Keratinocyte (primary cell): ENCODE results near the gene HOMER3. TPM values are rescaled to one million over a fixed set of nuclear protein-coding genes. Genes with fewer than 3 reads are reported as not detected.

Source experiments
- DNase-seq: peaks from one replicate; pipeline ENCODE4 v3.0.0-alpha.2; 2011; ENCODE audit warnings: low read depth, missing footprints, low spot score
- FAIRE-seq: peaks from 2 replicates; lab custom pipeline; 2011; peaks lifted over from hg19 to GRCh38; lab: Jason Lieb, UNC
- H2AFZ ChIP-seq: 2 replicates; pipeline ENCODE4 v1.6.0; 2012; ENCODE audit warnings: low read length, control low read depth, inconsistent platforms; ENCODE audit not compliant: control insufficient read depth
- H3K27ac ChIP-seq: 2 replicates; pipeline ENCODE4 v1.5.1; 2011; ENCODE audit warnings: low read length; ENCODE audit not compliant: control insufficient read depth, insufficient read depth
- H3K27me3 ChIP-seq: 3 replicates; pipeline ENCODE4 v1.6.0; 2011; ENCODE audit warnings: low read length; ENCODE audit not compliant: control insufficient read depth, insufficient read depth; ENCODE audit errors: extremely low read depth
- H3K36me3 ChIP-seq, 2 experiments: 2 replicates in 1 of 2; 3 replicates in 1 of 2; pipeline ENCODE4 v1.5.1; 2011; ENCODE audit warnings: low read length in 2 of 2, mild to moderate bottlenecking in 1 of 2; ENCODE audit not compliant: control insufficient read depth in 2 of 2, insufficient read depth in 2 of 2; ENCODE audit errors: extremely low read depth in 1 of 2
- H3K4me1 ChIP-seq: 3 replicates; pipeline ENCODE4 v1.5.1; 2011; ENCODE audit warnings: low read length; ENCODE audit not compliant: control insufficient read depth, insufficient read depth; ENCODE audit errors: extremely low read depth
- H3K4me2 ChIP-seq: 3 replicates; pipeline ENCODE4 v1.6.0; 2011; ENCODE audit warnings: low read depth, low read length; ENCODE audit not compliant: control insufficient read depth, insufficient read depth; ENCODE audit errors: extremely low read depth
- H3K4me3 ChIP-seq, 3 experiments: fragments of 200-600 bp in 1 of 3; sonication (generic) in 1 of 3; 2 replicates in 2 of 3; 3 replicates in 1 of 3; pipeline ENCODE4 v1.5.1; 2011 to 2016; ENCODE audit warnings: low read length in 3 of 3, mild to moderate bottlenecking in 3 of 3, control low read depth in 2 of 3, inconsistent platforms in 1 of 3, low read depth in 1 of 3, mixed read lengths in 1 of 3, mixed run types in 1 of 3, moderate library complexity in 1 of 3; ENCODE audit not compliant: control insufficient read depth in 2 of 3, insufficient read depth in 2 of 3; ENCODE audit errors: extremely low read depth in 1 of 3
- H3K79me2 ChIP-seq: 2 replicates; pipeline ENCODE4 v1.6.0; 2012; ENCODE audit warnings: low read length; ENCODE audit not compliant: control insufficient read depth, insufficient read depth
- H3K9ac ChIP-seq: 3 replicates; pipeline ENCODE4 v1.6.0; 2011; ENCODE audit warnings: low read length; ENCODE audit not compliant: control insufficient read depth, insufficient read depth; ENCODE audit errors: extremely low read depth
- H3K9me1 ChIP-seq: 3 replicates; pipeline ENCODE4 v1.6.0; 2011; ENCODE audit warnings: low read length; ENCODE audit not compliant: control insufficient read depth, insufficient read depth; ENCODE audit errors: extremely low read depth
- H3K9me3 ChIP-seq: 2 replicates; pipeline ENCODE4 v1.5.1; 2012; ENCODE audit warnings: low read depth, low read length; ENCODE audit not compliant: control insufficient read depth
- H4K20me1 ChIP-seq: 3 replicates; pipeline ENCODE4 v1.6.0; 2011; ENCODE audit warnings: low read length; ENCODE audit not compliant: control insufficient read depth, insufficient read depth; ENCODE audit errors: extremely low read depth
- EZH2 ChIP-seq: IDR thresholded peaks from one replicate; pipeline ENCODE4 v1.6.1; 2012; ENCODE audit warnings: inconsistent platforms, mild to moderate bottlenecking, low read length, moderate library complexity
- dilution Hi-C: fragments of 300-500 bp; cut with MboI; formaldehyde crosslinking; loops from one replicate; pipeline ENCODE4 v1.7.0; 2020; ENCODE audit warnings: low sequenced_read_pairs; ENCODE audit not compliant: extremely low pct_ligation_motif_present
- polyA plus RNA-seq, 5 experiments: library from polyadenylated mRNA; depleted of rRNA in 3 of 5; stranded (reverse) in 3 of 5; stranded (forward) in 1 of 5; unstranded in 1 of 5; fragments of >200 nt; gene quantifications; 1 replicate in 1 of 5; 2 replicates in 3 of 5; 3 replicates in 1 of 5; pipeline versions ENCODE4 v1.2.1 to v1.2.3, GENCODE V29; 2011 to 2012; ENCODE audit warnings: missing spikeins in 2 of 5, low read depth in 1 of 5, low replicate concordance in 1 of 5
- TF ChIP-seq, protein P1 (sequence below), 3 experiments: IDR thresholded peaks in 1 of 3; conservative IDR thresholded peaks in 1 of 3; optimal IDR thresholded peaks in 1 of 3; 2 replicates in 2 of 3; 3 replicates in 1 of 3; pipeline versions ENCODE3 to v1.5.1; 2011; ENCODE audit warnings: low read length in 3 of 3, mild to moderate bottlenecking in 3 of 3, moderate library complexity in 2 of 3, control low read depth in 1 of 3, inconsistent platforms in 1 of 3; ENCODE audit not compliant: insufficient read depth in 2 of 3; ENCODE audit errors: extremely low read depth in 1 of 3

Gene HOMER3
- polyA plus RNA-seq, 1 donor (not counting 4 experiments of a cell fraction or from before 2014, with no cell fraction given), result 119 TPM

DNA sequence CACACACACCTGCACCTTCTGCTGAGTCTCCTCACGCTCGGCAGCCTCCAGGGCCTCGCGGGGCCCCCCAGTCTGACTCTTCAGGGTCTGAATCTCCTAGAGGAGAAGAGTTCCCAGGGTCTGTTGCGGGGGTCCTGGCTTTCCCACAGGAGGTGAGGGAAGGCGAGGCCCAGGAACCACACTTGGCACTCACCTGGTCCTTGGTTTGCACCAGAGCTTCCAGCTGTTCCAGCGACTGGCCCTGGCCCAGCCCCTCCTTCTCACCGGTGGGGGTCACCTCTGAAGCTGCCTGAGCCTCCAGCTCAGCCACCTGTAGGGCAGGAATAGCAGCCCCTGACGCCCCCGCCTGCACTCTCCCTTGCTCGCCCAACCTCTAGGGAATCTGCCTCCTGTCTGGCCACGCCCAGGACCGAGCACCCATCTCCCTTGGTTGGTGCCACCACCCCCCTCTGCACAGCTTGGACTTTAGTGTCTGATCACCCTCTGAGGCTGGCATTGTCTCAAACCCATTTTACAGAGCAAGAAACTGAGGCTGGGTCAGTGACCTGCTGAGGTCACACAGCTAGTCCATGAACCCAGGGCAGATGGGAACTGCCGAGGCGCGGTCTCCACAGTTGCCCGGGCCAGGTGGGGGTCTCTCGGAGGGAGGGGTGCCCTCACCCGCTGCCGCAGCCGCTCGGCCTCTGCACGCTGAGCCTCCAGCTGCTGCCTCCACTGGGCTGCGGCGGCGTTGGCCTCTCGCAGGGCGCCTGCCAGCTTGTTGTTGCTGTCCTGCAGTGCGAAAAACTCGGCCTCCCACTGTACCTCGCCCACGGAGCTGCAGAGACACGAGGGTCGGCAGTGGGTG is 9.5 kb downstream of the HOMER3 start:
- no peak for TF ChIP-seq EZH2
- TF ChIP-seq, protein P1, sequence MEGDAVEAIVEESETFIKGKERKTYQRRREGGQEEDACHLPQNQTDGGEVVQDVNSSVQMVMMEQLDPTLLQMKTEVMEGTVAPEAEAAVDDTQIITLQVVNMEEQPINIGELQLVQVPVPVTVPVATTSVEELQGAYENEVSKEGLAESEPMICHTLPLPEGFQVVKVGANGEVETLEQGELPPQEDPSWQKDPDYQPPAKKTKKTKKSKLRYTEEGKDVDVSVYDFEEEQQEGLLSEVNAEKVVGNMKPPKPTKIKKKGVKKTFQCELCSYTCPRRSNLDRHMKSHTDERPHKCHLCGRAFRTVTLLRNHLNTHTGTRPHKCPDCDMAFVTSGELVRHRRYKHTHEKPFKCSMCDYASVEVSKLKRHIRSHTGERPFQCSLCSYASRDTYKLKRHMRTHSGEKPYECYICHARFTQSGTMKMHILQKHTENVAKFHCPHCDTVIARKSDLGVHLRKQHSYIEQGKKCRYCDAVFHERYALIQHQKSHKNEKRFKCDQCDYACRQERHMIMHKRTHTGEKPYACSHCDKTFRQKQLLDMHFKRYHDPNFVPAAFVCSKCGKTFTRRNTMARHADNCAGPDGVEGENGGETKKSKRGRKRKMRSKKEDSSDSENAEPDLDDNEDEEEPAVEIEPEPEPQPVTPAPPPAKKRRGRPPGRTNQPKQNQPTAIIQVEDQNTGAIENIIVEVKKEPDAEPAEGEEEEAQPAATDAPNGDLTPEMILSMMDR (optimal IDR thresholded peaks at IDR 0.05 in 1 of 3, IDR thresholded peaks at IDR 0.05 in 1 of 3, conservative IDR thresholded peaks at IDR 0.05 in 1 of 3; ENCODE audit: extremely low read depth in 1 of 3, insufficient read depth in 2 of 3, low read length in 3 of 3), result no peak
- H3K9me3 ChIP-seq, result no peaks in the 10 kb centered on the region
- no peak overlapping the region for H2AFZ ChIP-seq
- no peak overlapping the region for H3K4me2 ChIP-seq
- no peaks in the 10 kb centered on the region for H3K27me3 ChIP-seq
- no peak overlapping the region for H3K9ac ChIP-seq
- H3K4me3 ChIP-seq, result no peak overlapping the region
- DNase-seq, result no peak
- H3K36me3 ChIP-seq, result peaks cover 46 to 51% of the 10 kb centered on the region in 2 experiments
- no peak for FAIRE-seq
- dilution Hi-C loops, result no loop called here
- no peak overlapping the region for H3K27ac ChIP-seq
- peaks cover 12% of the 10 kb centered on the region for H3K4me1 ChIP-seq
- H3K79me2 ChIP-seq, result peaks cover 18% of the 10 kb centered on the region
- no peaks in the 10 kb centered on the region for H3K9me1 ChIP-seq
- peaks cover 10% of the 10 kb centered on the region for H4K20me1 ChIP-seq

DNA sequence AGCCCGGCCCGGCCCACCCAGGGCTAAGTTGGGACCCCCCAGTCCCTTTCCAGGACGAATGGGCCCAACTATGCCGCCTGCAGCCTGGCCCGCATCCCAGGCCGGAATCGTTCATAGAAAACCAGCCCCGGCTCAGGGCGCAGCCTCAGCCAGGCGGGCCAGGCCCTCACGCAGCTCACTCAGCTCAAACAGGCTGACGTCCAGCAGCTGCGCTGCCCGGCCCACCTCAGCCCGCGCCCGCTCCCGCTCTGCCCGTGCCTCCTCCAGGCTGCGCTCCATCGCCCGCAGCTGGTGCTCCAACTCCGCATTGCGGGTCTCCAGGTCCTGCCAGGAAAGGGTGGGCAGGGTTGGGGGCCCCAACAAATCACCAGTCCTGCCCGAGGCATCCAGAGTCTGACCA is 11.7 kb downstream of the HOMER3 start:
- Histone ChIP-seq H3K79me2 (peaks cover 14% of the 10 kb centered on the region), H3K27ac (no peak overlapping the region), H2AFZ (no peak overlapping the region), H3K9me1 (no peaks in the 10 kb centered on the region), H3K4me2 (no peak overlapping the region), H3K36me3 (peaks cover 55 to 57% of the 10 kb centered on the region in 2 experiments), H3K27me3 (no peaks in the 10 kb centered on the region), H3K9ac (no peak overlapping the region), H3K4me1 (peaks cover under 1% of the 10 kb centered on the region), H3K9me3 (no peaks in the 10 kb centered on the region), H4K20me1 (peaks cover 13% of the 10 kb centered on the region), H3K4me3 (no peak overlapping the region)
- no peak for TF ChIP-seq EZH2
- TF ChIP-seq, protein P1 (optimal IDR thresholded peaks at IDR 0.05 in 1 of 3, IDR thresholded peaks at IDR 0.05 in 1 of 3, conservative IDR thresholded peaks at IDR 0.05 in 1 of 3; ENCODE audit: extremely low read depth in 1 of 3, insufficient read depth in 2 of 3, low read length in 3 of 3), result no peak
- dilution Hi-C loops, result no loop called here
- no peak for DNase-seq
- no peak for FAIRE-seq
